LNCaP clone FGC (cell line): ENCODE measurements around the gene PIM1.

Experiments
- DNase-seq: peaks from one replicate; pipeline ENCODE4 v3.0.0-alpha.2; 2011; ENCODE audit warnings: low read depth
- H3K4me3 ChIP-seq: 2 replicates; pipeline ENCODE4 v1.5.1; 2011; ENCODE audit warnings: mild to moderate bottlenecking, low read depth, low read length, control low read depth
- TF ChIP-seq, protein P1 (sequence below): IDR thresholded peaks from 2 replicates; pipeline ENCODE4 v1.5.1; 2012; ENCODE audit warnings: mild to moderate bottlenecking; ENCODE audit not compliant: control insufficient read depth, insufficient read depth; ENCODE audit errors: extremely low read depth

Gene PIM1

DNA sequence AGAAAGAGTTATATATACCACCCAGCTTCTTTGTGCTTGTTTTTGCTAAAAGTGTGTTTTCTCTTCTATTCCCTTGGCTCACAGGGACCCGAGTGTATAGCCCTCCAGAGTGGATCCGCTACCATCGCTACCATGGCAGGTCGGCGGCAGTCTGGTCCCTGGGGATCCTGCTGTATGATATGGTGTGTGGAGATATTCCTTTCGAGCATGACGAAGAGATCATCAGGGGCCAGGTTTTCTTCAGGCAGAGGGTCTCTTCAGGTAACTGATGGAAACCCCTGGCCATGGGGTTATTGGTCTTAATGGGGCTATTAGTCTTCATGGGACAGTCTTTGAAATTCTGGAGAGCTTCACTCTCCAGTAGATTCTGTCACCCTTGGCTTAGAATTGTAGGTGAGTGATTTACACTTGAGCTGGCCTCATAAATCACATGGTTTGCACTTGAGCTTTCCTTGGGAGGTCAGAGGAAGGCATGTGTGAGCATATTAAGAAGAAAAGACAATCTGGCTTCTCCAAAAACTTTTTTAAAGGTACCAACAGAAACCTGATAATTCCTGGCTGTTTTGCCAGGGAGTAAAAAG lies 3.0 kb downstream of the PIM1 start:
- H3K4me3 ChIP-seq = no peak overlapping the region
- TF ChIP-seq, protein P1, sequence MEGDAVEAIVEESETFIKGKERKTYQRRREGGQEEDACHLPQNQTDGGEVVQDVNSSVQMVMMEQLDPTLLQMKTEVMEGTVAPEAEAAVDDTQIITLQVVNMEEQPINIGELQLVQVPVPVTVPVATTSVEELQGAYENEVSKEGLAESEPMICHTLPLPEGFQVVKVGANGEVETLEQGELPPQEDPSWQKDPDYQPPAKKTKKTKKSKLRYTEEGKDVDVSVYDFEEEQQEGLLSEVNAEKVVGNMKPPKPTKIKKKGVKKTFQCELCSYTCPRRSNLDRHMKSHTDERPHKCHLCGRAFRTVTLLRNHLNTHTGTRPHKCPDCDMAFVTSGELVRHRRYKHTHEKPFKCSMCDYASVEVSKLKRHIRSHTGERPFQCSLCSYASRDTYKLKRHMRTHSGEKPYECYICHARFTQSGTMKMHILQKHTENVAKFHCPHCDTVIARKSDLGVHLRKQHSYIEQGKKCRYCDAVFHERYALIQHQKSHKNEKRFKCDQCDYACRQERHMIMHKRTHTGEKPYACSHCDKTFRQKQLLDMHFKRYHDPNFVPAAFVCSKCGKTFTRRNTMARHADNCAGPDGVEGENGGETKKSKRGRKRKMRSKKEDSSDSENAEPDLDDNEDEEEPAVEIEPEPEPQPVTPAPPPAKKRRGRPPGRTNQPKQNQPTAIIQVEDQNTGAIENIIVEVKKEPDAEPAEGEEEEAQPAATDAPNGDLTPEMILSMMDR = no peak
- no peak for DNase-seq

DNA sequence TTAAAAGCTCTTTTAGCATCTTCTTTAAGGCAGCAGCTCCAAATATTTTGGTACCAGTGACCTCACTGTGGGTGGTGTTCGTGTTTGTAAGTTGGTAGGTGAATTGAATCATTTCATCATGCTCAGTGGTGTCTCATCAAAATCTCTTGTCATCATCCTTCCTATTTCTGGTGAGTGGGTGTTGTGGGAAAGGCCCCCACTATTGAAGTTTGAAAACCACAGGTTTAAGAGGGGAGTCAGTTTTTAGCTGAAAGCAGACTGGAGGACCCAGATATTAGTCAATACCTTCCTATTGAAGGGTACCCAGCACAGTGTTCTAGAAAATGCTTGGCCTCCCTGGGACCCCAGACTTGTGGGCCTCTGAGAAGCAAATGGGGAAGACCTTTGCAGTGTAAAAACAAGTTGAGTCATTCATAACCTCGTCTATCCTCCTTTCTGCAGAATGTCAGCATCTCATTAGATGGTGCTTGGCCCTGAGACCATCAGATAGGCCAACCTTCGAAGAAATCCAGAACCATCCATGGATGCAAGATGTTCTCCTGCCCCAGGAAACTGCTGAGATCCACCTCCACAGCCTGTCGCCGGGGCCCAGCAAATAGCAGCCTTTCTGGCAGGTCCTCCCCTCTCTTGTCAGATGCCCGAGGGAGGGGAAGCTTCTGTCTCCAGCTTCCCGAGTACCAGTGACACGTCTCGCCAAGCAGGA lies 3.7 kb downstream of the PIM1 start:
- H3K4me3 ChIP-seq = no peak overlapping the region
- TF ChIP-seq, protein P1 = no peak
- DNase-seq = no peak

DNA sequence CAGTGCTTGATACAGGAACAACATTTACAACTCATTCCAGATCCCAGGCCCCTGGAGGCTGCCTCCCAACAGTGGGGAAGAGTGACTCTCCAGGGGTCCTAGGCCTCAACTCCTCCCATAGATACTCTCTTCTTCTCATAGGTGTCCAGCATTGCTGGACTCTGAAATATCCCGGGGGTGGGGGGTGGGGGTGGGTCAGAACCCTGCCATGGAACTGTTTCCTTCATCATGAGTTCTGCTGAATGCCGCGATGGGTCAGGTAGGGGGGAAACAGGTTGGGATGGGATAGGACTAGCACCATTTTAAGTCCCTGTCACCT lies 4.2 kb downstream of the PIM1 start:
- H3K4me3 ChIP-seq = no peak overlapping the region
- no peak for DNase-seq
- TF ChIP-seq, protein P1 = no peak

DNA sequence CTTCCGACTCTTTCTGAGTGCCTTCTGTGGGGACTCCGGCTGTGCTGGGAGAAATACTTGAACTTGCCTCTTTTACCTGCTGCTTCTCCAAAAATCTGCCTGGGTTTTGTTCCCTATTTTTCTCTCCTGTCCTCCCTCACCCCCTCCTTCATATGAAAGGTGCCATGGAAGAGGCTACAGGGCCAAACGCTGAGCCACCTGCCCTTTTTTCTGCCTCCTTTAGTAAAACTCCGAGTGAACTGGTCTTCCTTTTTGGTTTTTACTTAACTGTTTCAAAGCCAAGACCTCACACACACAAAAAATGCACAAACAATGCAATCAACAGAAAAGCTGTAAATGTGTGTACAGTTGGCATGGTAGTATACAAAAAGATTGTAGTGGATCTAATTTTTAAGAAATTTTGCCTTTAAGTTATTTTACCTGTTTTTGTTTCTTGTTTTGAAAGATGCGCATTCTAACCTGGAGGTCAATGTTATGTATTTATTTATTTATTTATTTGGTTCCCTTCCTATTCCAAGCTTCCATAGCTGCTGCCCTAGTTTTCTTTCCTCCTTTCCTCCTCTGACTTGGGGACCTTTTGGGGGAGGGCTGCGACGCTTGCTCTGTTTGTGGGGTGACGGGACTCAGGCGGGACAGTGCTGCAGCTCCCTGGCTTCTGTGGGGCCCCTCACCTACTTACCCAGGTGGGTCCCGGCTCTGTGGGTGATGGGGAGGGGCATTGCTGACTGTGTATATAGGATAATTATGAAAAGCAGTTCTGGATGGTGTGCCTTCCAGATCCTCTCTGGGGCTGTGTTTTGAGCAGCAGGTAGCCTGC lies 4.8 kb downstream of the PIM1 start:
- no peak for DNase-seq
- H3K4me3 ChIP-seq = no peak overlapping the region

DNA sequence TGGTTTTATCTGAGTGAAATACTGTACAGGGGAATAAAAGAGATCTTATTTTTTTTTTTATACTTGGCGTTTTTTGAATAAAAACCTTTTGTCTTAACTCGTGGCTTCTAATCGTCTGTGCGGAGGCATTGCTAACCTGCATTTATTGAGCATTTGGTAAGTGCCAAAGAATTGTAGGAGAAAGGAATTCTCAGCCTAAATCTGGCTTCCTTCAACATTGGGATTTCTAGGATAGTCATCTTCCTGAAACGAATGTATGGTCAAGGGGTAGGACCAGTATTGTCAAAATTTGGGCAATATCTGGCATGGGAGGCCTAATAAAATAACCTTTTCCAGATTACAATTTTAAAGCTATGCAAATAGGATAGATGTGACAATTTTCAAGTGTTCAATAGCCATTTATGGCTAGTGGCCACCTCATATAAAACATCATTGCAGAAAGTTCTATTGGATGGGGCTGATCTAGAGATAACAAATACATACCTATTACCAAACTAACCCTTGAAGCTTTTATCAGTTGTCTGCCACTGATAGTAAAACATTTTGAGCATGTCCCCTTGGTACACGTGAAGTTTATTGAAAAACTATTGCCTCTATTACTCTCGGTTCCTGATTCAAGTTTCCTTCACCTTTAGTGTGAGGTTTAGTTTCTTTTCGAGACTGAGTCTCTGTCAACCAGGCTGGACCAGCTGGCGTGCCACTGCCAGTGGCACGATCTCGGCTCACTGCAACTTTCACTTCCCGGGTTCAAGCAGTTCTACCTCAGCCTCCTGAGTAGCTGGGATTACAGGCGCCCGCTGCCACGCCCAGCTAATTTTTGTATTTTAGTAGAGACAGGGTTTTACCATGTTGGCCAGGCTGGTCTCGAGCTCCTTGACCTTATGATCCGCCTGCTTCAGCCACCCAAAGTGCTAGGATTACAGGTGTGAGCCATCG lies 5.6 kb downstream of the PIM1 start:
- DNase-seq = no peak
- TF ChIP-seq, protein P1 = no peak
- H3K4me3 ChIP-seq = no peak overlapping the region

More for the DNA sequence above, 4.8 kb downstream of the PIM1 start:
- TF ChIP-seq, protein P1 = no peak

DNA sequence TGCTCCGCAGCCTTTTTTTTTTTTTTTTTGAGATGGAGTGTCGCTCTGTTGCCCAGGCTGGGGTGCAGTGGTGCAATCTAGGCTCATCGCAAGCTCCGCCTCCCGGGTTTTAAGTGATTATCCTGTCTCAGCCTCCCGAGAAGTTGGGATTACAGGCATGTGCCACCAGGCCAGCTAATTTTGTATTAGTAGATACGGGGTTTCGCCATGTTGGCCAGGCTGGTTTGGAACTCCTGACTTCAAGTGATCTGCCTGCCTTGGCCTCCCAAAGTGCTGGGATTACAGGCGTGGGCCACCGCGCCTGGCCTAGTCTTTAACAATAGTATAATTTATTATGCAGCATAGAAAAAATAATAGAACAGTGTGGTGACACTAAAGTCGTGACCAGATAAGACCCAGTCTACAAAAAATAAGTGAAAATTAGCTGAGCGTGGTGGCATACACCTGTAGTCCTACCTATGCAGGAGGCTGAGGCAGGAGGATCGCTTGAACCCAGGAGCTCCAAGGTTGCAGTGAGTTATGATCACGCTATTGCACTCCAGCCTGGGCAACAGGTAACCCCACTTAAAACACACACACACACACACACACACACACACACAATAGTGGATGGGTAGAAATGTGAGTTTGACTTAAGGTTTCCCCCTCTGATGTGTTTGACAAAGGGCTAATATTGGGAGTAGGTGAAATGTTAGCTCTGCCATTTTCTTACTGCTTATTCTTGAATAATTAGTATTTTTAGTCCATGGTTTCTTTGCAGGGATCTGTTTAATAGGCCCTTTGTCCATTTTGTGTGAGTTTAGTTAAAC lies 6.5 kb downstream of the PIM1 start:
- no peak for DNase-seq
- H3K4me3 ChIP-seq = no peak overlapping the region
- TF ChIP-seq, protein P1 = no peak
